Body of pancreas (tissue), 4 donors: Measurements from ENCODE around the gene BRD1.

Source experiments
- POLR2A ChIP-seq, 3 donors: fragments of 450-650 bp; IDR thresholded peaks; one replicate each; pipeline ENCODE4 v1.6.1; 2016; ENCODE audit warnings: antibody characterized with exemption in 3 of 3, mild to moderate bottlenecking in 2 of 3
- TF ChIP-seq, protein P1 (sequence below), 7 experiments: fragments of 450-650 bp in 4 of 7; fragments of 200-600 bp in 3 of 7; sonication (generic) in 3 of 7; IDR thresholded peaks; one replicate each; pipeline ENCODE4 v1.5.1; 2016 to 2019; ENCODE audit warnings: antibody characterized with exemption in 7 of 7

- no peak for TF ChIP-seq POLR2A (IDR thresholded peaks at IDR 0.05)
- TF ChIP-seq, protein P1, sequence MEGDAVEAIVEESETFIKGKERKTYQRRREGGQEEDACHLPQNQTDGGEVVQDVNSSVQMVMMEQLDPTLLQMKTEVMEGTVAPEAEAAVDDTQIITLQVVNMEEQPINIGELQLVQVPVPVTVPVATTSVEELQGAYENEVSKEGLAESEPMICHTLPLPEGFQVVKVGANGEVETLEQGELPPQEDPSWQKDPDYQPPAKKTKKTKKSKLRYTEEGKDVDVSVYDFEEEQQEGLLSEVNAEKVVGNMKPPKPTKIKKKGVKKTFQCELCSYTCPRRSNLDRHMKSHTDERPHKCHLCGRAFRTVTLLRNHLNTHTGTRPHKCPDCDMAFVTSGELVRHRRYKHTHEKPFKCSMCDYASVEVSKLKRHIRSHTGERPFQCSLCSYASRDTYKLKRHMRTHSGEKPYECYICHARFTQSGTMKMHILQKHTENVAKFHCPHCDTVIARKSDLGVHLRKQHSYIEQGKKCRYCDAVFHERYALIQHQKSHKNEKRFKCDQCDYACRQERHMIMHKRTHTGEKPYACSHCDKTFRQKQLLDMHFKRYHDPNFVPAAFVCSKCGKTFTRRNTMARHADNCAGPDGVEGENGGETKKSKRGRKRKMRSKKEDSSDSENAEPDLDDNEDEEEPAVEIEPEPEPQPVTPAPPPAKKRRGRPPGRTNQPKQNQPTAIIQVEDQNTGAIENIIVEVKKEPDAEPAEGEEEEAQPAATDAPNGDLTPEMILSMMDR (IDR thresholded peaks at IDR 0.05), result no peak
Observed at GRCh38 chr22:49798486-49799151, 29.1 kb downstream of the BRD1 start.
